Breast epithelium (tissue), 4 donors: Measurements from ENCODE around the gene PRPF6. TPM values are rescaled to one million over a fixed set of nuclear protein-coding genes. Genes with fewer than 3 reads are reported as not detected.

Source experiments
- DNase-seq, 2 donors: peaks; one replicate each; pipeline ENCODE4 v3.0.0-alpha.2; 2019; ENCODE audit warnings: low spot score in 2 of 2
- H3K27ac ChIP-seq, 2 donors: fragments of 200-600 bp; sonication (generic) in 1 of 2; one replicate each; pipeline ENCODE4 v1.5.1; 2016 to 2019; ENCODE audit warnings: mild to moderate bottlenecking in 1 of 2
- H3K27me3 ChIP-seq, 2 donors: fragments of 200-600 bp; sonication (generic) in 1 of 2; one replicate each; pipeline versions ENCODE4 v1.5.1 to v1.6.0; 2017 to 2019; ENCODE audit warnings: control low read depth in 1 of 2, mild to moderate bottlenecking in 1 of 2
- H3K36me3 ChIP-seq: fragments of 200-600 bp; one replicate; pipeline ENCODE4 v1.5.1; 2019
- H3K4me1 ChIP-seq, 2 donors: fragments of 200-600 bp; sonication (generic); one replicate each; pipeline ENCODE4 v1.5.1; 2016 to 2019; ENCODE audit warnings: control low read depth in 1 of 2
- H3K4me3 ChIP-seq, 3 donors: fragments of 200-600 bp; sonication (generic); 1 replicate in 2 of 3; 2 replicates in 1 of 3; pipeline ENCODE4 v1.5.1; 2016 to 2019; ENCODE audit warnings: mild to moderate bottlenecking in 3 of 3, moderate library complexity in 2 of 3
- H3K9me3 ChIP-seq, 2 donors: fragments of 200-600 bp; sonication (generic) in 1 of 2; one replicate each; pipeline ENCODE4 v1.5.1; 2016 to 2019; ENCODE audit warnings: control low read depth in 1 of 2
- POLR2A ChIP-seq: fragments of 450-650 bp; IDR thresholded peaks from one replicate; pipeline ENCODE4 v1.6.1; 2016; ENCODE audit warnings: antibody characterized with exemption, mild to moderate bottlenecking, moderate library complexity
- POLR2AphosphoS5 ChIP-seq, 3 donors: sonication (generic); formaldehyde crosslinking; IDR thresholded peaks; one replicate each; pipeline ENCODE4 v1.6.1; 2017; ENCODE audit warnings: antibody characterized with exemption in 3 of 3
- intact Hi-C: fragments of 100-400 bp; cut with DNase I; formaldehyde crosslinking; loops from one replicate; pipeline ENCODE4 v1.15.1; 2023; ENCODE audit warnings: low total_unique reads
- total RNA-seq, 3 donors: library from RNA; depleted of rRNA; stranded (reverse); fragments of >200 nt; gene quantifications; one replicate each; pipeline ENCODE4 v1.1.0, GENCODE V29; 2016
- TF ChIP-seq, protein P1 (sequence below), 3 donors: fragments of 450-650 bp; IDR thresholded peaks; one replicate each; pipeline ENCODE4 v1.5.1; 2016 to 2017; ENCODE audit warnings: antibody characterized with exemption in 3 of 3, mild to moderate bottlenecking in 3 of 3, moderate library complexity in 3 of 3

The PRPF6 gene
- total RNA-seq, 3 donors from 2014 or later: 53.9 to 67.5 (median 59.6) TPM

DNA sequence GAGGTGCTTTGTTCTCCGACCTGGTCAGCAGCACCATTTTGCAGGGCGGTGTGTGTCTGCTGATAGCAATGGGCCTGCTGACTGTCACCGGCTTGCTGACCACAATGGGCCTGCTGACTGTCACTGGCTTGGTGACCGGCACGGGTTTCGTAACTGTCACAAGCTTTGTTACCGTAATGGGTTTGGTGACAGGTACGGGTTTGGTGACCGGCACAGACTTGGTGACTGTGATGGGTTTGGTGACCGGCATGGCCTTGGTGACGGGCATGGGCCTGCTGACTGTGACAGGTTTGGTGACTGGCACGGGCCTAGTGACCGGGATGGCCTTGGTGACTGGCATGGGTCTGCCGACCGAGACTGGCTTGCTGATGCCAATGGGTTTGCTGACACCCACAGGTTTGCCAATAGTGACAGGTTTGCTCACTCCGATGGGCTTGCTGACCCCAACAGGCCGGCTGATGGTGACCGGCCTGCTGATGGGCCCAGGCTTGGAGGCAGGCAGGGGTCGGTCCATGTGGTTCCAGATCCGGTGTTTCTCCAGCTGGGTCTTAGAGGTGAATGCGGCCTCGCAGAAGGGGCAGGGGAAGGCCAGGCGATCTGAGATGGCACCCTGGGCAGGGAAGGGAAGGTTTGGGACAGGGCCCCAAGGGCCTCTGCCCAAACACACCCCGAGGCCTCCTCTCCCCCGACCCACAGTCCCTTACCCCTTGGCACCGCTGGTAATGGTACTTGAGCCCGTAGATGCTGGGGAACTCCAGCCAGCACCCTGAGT, 14.6 kb upstream of the PRPF6 start:
- TF ChIP-seq POLR2AphosphoS5 (IDR thresholded peaks at IDR 0.05): no peak
- TF ChIP-seq, protein P1, sequence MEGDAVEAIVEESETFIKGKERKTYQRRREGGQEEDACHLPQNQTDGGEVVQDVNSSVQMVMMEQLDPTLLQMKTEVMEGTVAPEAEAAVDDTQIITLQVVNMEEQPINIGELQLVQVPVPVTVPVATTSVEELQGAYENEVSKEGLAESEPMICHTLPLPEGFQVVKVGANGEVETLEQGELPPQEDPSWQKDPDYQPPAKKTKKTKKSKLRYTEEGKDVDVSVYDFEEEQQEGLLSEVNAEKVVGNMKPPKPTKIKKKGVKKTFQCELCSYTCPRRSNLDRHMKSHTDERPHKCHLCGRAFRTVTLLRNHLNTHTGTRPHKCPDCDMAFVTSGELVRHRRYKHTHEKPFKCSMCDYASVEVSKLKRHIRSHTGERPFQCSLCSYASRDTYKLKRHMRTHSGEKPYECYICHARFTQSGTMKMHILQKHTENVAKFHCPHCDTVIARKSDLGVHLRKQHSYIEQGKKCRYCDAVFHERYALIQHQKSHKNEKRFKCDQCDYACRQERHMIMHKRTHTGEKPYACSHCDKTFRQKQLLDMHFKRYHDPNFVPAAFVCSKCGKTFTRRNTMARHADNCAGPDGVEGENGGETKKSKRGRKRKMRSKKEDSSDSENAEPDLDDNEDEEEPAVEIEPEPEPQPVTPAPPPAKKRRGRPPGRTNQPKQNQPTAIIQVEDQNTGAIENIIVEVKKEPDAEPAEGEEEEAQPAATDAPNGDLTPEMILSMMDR (IDR thresholded peaks at IDR 0.05): no peak
- TF ChIP-seq POLR2A: no peak
- peak in 1 of 2 donors; percentile 49 for DNase-seq
- H3K36me3 ChIP-seq: peaks cover 7% of the 10 kb centered on the region

GRCh38 chr20:63966944-63967322, 14.0 kb upstream of the PRPF6 start:
- peaks cover 0 to 15% of the 10 kb centered on the region in 2 donors for H3K9me3 ChIP-seq
- TF ChIP-seq POLR2A (no peak), POLR2AphosphoS5 (IDR thresholded peaks at IDR 0.05) (no peak)
- TF ChIP-seq, protein P1 (IDR thresholded peaks at IDR 0.05): no peak
- H3K27ac ChIP-seq: no peak overlapping the region
- no peaks in the 10 kb centered on the region for H3K27me3 ChIP-seq
- no peak for DNase-seq
- peaks cover 1% of the 10 kb centered on the region for H3K36me3 ChIP-seq
- H3K4me1 ChIP-seq: peaks cover 0 to 10% of the 10 kb centered on the region in 2 donors
- intact Hi-C loops: no loop called here
- H3K4me3 ChIP-seq: no peak overlapping the region

More for the DNA sequence above, 14.6 kb upstream of the PRPF6 start:
- H3K27me3 ChIP-seq: no peaks in the 10 kb centered on the region
- H3K4me1 ChIP-seq: peaks cover 0 to 10% of the 10 kb centered on the region in 2 donors
- no peak overlapping the region for H3K4me3 ChIP-seq
- H3K27ac ChIP-seq: no peak overlapping the region
- intact Hi-C loops: no loop called here
- peaks cover 0 to 15% of the 10 kb centered on the region in 2 donors for H3K9me3 ChIP-seq

GRCh38 chr20:63967330-63968135, 13.4 kb upstream of the PRPF6 start:
- Histone ChIP-seq H3K4me1 (peaks cover 0 to 10% of the 10 kb centered on the region in 2 donors), H3K36me3 (no peaks in the 10 kb centered on the region), H3K4me3 (no peak overlapping the region), H3K27me3 (no peaks in the 10 kb centered on the region), H3K9me3 (peaks cover 0 to 15% of the 10 kb centered on the region in 2 donors), H3K27ac (no peak overlapping the region)
- intact Hi-C loops: no loop called here
- TF ChIP-seq POLR2A: no peak
- TF ChIP-seq, protein P1 (IDR thresholded peaks at IDR 0.05): no peak
- no peak for TF ChIP-seq POLR2AphosphoS5 (IDR thresholded peaks at IDR 0.05)
- peak in 1 of 2 donors; percentile 49 for DNase-seq

GRCh38 chr20:63968136-63968927, 12.6 kb upstream of the PRPF6 start:
- Histone ChIP-seq H3K27ac (peak overlapping the region; percentile 72 to 79), H3K9me3 (peaks cover 0 to 15% of the 10 kb centered on the region in 2 donors), H3K36me3 (no peaks in the 10 kb centered on the region), H3K4me1 (peaks cover 0 to 10% of the 10 kb centered on the region in 2 donors), H3K4me3 (peak overlapping the region in 2 of 3 donors; percentile 69 to 92), H3K27me3 (no peaks in the 10 kb centered on the region)
- no peak for DNase-seq
- intact Hi-C loops: no loop called here
- TF ChIP-seq POLR2A: no peak
- TF ChIP-seq, protein P1 (IDR thresholded peaks at IDR 0.05): no peak
- TF ChIP-seq POLR2AphosphoS5 (IDR thresholded peaks at IDR 0.05): no peak
